Lower lobe of right lung (tissue), 2 donors: ENCODE measurements around the gene CCDC85C. TPM values are rescaled to one million over a fixed set of nuclear protein-coding genes. Genes with fewer than 3 reads are reported as not detected.

ENCODE experiments used
- ATAC-seq, 2 donors: fragments of 200-7000 bp; cut with Tn5 transposase; one replicate each; pipeline ENCODE4 v1.9.1; 2020 to 2022; ENCODE audit warnings: mild to moderate bottlenecking in 2 of 2, moderate library complexity in 2 of 2
- DNase-seq: peaks from one replicate; pipeline ENCODE4 v3.0.0-alpha.2; 2020
- H3K27ac ChIP-seq: fragments of 200-600 bp; one replicate; pipeline ENCODE4 v1.8.0; 2022
- H3K27me3 ChIP-seq: fragments of 200-600 bp; one replicate; pipeline ENCODE4 v1.8.0; 2022; ENCODE audit warnings: low read depth
- H3K36me3 ChIP-seq: fragments of 200-600 bp; one replicate; pipeline ENCODE4 v1.8.0; 2022; ENCODE audit warnings: mild to moderate bottlenecking
- H3K4me1 ChIP-seq: fragments of 200-600 bp; one replicate; pipeline ENCODE4 v1.8.0; 2022
- H3K4me3 ChIP-seq: fragments of 200-600 bp; one replicate; pipeline ENCODE4 v1.8.0; 2022; ENCODE audit warnings: mild to moderate bottlenecking
- H3K9me3 ChIP-seq: fragments of 200-600 bp; one replicate; pipeline ENCODE4 v1.8.0; 2022
- CTCF ChIP-seq: fragments of 200-600 bp; IDR thresholded peaks from one replicate; pipeline ENCODE4 v1.8.0; 2022; ENCODE audit warnings: antibody characterized with exemption, mild to moderate bottlenecking
- intact Hi-C: fragments of 100-400 bp; cut with DNase I; formaldehyde crosslinking; loops from one replicate; pipeline ENCODE4 v1.11.0; 2022
- total RNA-seq: library from RNA; stranded (reverse); fragmentation: NEBNext Ultra II Directional; extraction: Animal tissue kit (Norgen Biotek cat#: 25700); gene quantifications from one replicate; pipeline ENCODE4 v1.2.1, GENCODE V29; 2021
- donor health status: DM: no; HTN: yes; CAD: no; lungs with severe emphysema.

CCDC85C gene
- total RNA-seq, 1 donor from 2014 or later = 15.3 TPM

- DNase-seq = no peak
- Histone ChIP-seq H3K9me3 (no peaks in the 10 kb centered on the region), H3K36me3 (no peaks in the 10 kb centered on the region), H3K4me3 (no peak overlapping the region), H3K4me1 (no peaks in the 10 kb centered on the region), H3K27ac (no peak overlapping the region), H3K27me3 (no peaks in the 10 kb centered on the region)
- intact Hi-C loops = no loop called here
- ATAC-seq = no peak
- TF ChIP-seq CTCF = no peak
Observed at GRCh38 chr14:99633918-99634317, 29.9 kb upstream of the CCDC85C start.

- Histone ChIP-seq H3K9me3 (no peaks in the 10 kb centered on the region), H3K27ac (no peak overlapping the region), H3K36me3 (no peaks in the 10 kb centered on the region), H3K4me3 (no peak overlapping the region), H3K27me3 (no peaks in the 10 kb centered on the region), H3K4me1 (no peaks in the 10 kb centered on the region)
- DNase-seq = no peak
- TF ChIP-seq CTCF = no peak
- intact Hi-C loops = no loop called here
- no peak for ATAC-seq
Observed at GRCh38 chr14:99633141-99633540, 29.1 kb upstream of the CCDC85C start.

- Histone ChIP-seq H3K27me3 (no peaks in the 10 kb centered on the region), H3K4me1 (no peaks in the 10 kb centered on the region), H3K36me3 (no peaks in the 10 kb centered on the region), H3K27ac (no peak overlapping the region), H3K4me3 (no peak overlapping the region), H3K9me3 (no peaks in the 10 kb centered on the region)
- TF ChIP-seq CTCF = no peak
- intact Hi-C loops = no loop called here
- no peak for DNase-seq
- no peak for ATAC-seq
Observed at GRCh38 chr14:99632410-99633035, 28.5 kb upstream of the CCDC85C start.

- no peak overlapping the region for H3K4me3 ChIP-seq
- H3K27ac ChIP-seq = no peak overlapping the region
- no peak for TF ChIP-seq CTCF
- no peak for DNase-seq
- ATAC-seq = no peak
- intact Hi-C loops = no loop called here
- H3K27me3 ChIP-seq = peaks cover 6% of the 10 kb centered on the region
- no peaks in the 10 kb centered on the region for H3K36me3 ChIP-seq
- H3K9me3 ChIP-seq = no peaks in the 10 kb centered on the region
- no peaks in the 10 kb centered on the region for H3K4me1 ChIP-seq
Observed at GRCh38 chr14:99630202-99630601, 26.2 kb upstream of the CCDC85C start.

GRCh38 chr14:99628887-99629618, 25.0 kb upstream of the CCDC85C start:
- ATAC-seq = peak; percentile 91 to 94
- intact Hi-C loops = loop anchor here (10.0 kb wide), 1 partner anchor 104 kb away; no protein-coding TSS in a partner anchor
- Histone ChIP-seq H3K4me1 (no peaks in the 10 kb centered on the region), H3K36me3 (no peaks in the 10 kb centered on the region), H3K27ac (no peak overlapping the region), H3K4me3 (no peak overlapping the region), H3K27me3 (peaks cover 6% of the 10 kb centered on the region), H3K9me3 (no peaks in the 10 kb centered on the region)
- DNase-seq = peak; percentile 85
- peak; percentile 99 for TF ChIP-seq CTCF
